ENCODE data around the gene CSKMT.

- TF ChIP-seq CTCF (IDR thresholded peaks at IDR 0.05) (no peak), EZH2 (IDR thresholded peaks at IDR 0.05; ENCODE audit: borderline replicate concordance, insufficient read depth, low read depth, low read length, poor library complexity, severe bottlenecking) (no peak)
Observed at GRCh38 chr11:62621027-62621566, 44.0 kb upstream of the CSKMT start.
